Pancreas (tissue), 10 donors: ENCODE measurements around the gene TRIP10. TPM values are rescaled to one million over a fixed set of nuclear protein-coding genes. Genes with fewer than 3 reads are reported as not detected.

Experiments
- ATAC-seq, 4 donors: fragments of 200-7000 bp; cut with Tn5 transposase; one replicate each; pipeline versions ENCODE4 v1.8.0 to v1.9.1; 2020; ENCODE audit warnings: mild to moderate bottlenecking in 4 of 4, moderate library complexity in 4 of 4
- DNase-seq, 6 donors: peaks; one replicate each; pipeline ENCODE4 v3.0.0-alpha.2; 2020
- FAIRE-seq: peaks from 2 replicates; lab custom pipeline; 2012; peaks lifted over from hg19 to GRCh38; lab: Jason Lieb, UNC
- H3K27ac ChIP-seq, 4 donors: fragments of 200-600 bp; sonication (generic); 1 replicate in 3 of 4; 2 replicates in 1 of 4; pipeline versions ENCODE4 v1.5.0 to v1.8.0; 2020
- H3K27me3 ChIP-seq, 4 donors: fragments of 200-600 bp; one replicate each; pipeline ENCODE4 v1.8.0; 2021
- H3K36me3 ChIP-seq, 3 donors: fragments of 200-600 bp; sonication (generic) in 1 of 3; one replicate each; pipeline versions ENCODE4 v1.5.0 to v1.8.0; 2020 to 2021
- H3K4me1 ChIP-seq, 3 donors: fragments of 200-600 bp; one replicate each; pipeline ENCODE4 v1.8.0; 2021
- H3K4me3 ChIP-seq, 4 donors: fragments of 200-600 bp; sonication (generic) in 2 of 4; one replicate each; pipeline versions ENCODE4 v1.5.0 to v1.8.0; 2020 to 2021
- H3K9me3 ChIP-seq, 4 donors: fragments of 200-600 bp; one replicate each; pipeline ENCODE4 v1.8.0; 2021
- CTCF ChIP-seq, 4 donors: fragments of 200-600 bp; sonication (generic) in 3 of 4; IDR thresholded peaks; one replicate each; pipeline versions ENCODE4 v1.5.0 to v1.8.0; 2021; ENCODE audit warnings: antibody characterized with exemption in 4 of 4
- WGBS, 2 donors: extraction: QIAGEN DNeasy Blood & Tissue Kit; methylation state at CpG; one replicate each; pipeline ENCODE4 v1.1.7; 2013; 5-methylcytosine and 5-hydroxymethylcytosine counted together
- intact Hi-C, 3 donors: fragments of 100-400 bp; cut with DNase I; formaldehyde crosslinking; loops; one replicate each; pipeline versions ENCODE4 v1.11.1 to v1.14.2; 2022
- polyA plus RNA-seq, 2 donors: library from polyadenylated mRNA; stranded (reverse); fragments of 200-250 nt; gene quantifications; one replicate each; pipeline ENCODE4 v1.2.3, GENCODE V29; 2013
- total RNA-seq, 6 donors: library from RNA; stranded (reverse); fragmentation: NEBNext Ultra II Directional in 4 of 6; extraction: Animal tissue kit (Norgen Biotek cat#: 25700) in 4 of 6; gene quantifications; one replicate each; pipeline versions ENCODE4 v1.2.1 to v1.2.4, GENCODE V29; 2021 to 2023
- donor health status: healthy with polysubstance abuse.
- donor health status: DM: no; HTN: no; CAD: no; lungs with moderate emphysema.
- donor health status: DM: no; HTN: no; CAD: no.
- donor health status: control.
- donor health status: control.
- donor health status: Bipolar disorder and iron deficiency.
- donor health status: DM: yes; HTN: yes; CAD: no.
- donor health status: DM: no; HTN: no; CAD: no.
- donor health status: DM: no; HTN: no; CAD: no.
- donor health status: DM: yes; HTN: yes; CAD: no.

TRIP10 gene
- total and polyA plus RNA-seq, 8 donors, result 16.4 to 102 (median 24.8) TPM

- intact Hi-C loops, result loop anchor here in 1 of 3 donors (5.0 kb wide), 1 partner anchor 127 kb away; no protein-coding TSS in a partner anchor
- ATAC-seq, result no peak
- 76% methylated on average over 15 of the region's 15 CpGs for WGBS, 2 donors
- TF ChIP-seq CTCF (IDR thresholded peaks at IDR 0.05), result no peak
- no peaks in the 10 kb centered on the region for H3K9me3 ChIP-seq
- peaks cover 0 to 19% (median 0%) of the 10 kb centered on the region in 3 donors for H3K36me3 ChIP-seq
- no peak overlapping the region for H3K4me3 ChIP-seq
- peaks cover 12 to 18% (median 13%) of the 10 kb centered on the region in 3 donors for H3K4me1 ChIP-seq
- H3K27ac ChIP-seq, result peak overlapping the region in 2 of 4 donors; percentile 88 to 95
- peak in 1 of 6 donors; percentile 47 for DNase-seq
- no peak for FAIRE-seq
- no peaks in the 10 kb centered on the region for H3K27me3 ChIP-seq
Measured at GRCh38 chr19:6735181-6735911, 4.1 kb upstream of the TRIP10 start.

GRCh38 chr19:6736169-6736916 lies 3.1 kb upstream of the TRIP10 start:
- intact Hi-C loops, result loop anchor here in 1 of 3 donors (5.0 kb wide), 1 partner anchor 126 kb away; no protein-coding TSS in a partner anchor
- H3K27ac ChIP-seq, result peak overlapping the region; percentile 88 to 95 (median 93)
- no peaks in the 10 kb centered on the region for H3K27me3 ChIP-seq
- H3K4me3 ChIP-seq, result peak overlapping the region; percentile 79 to 96 (median 88)
- DNase-seq (peak; percentile 76 to 90 (median 79)), FAIRE-seq (no peak), ATAC-seq (peak; percentile 16 to 36 (median 27))
- 22% methylated on average over 25 of the region's 25 CpGs for WGBS, 2 donors
- peaks cover 0 to 19% (median 0%) of the 10 kb centered on the region in 3 donors for H3K36me3 ChIP-seq
- H3K4me1 ChIP-seq, result peaks cover 12 to 22% (median 13%) of the 10 kb centered on the region in 3 donors
- peak; percentile 14 to 48 (median 38) for TF ChIP-seq CTCF (IDR thresholded peaks at IDR 0.05)
- H3K9me3 ChIP-seq, result no peaks in the 10 kb centered on the region

- peak overlapping the region; percentile 88 to 95 (median 93) for H3K27ac ChIP-seq
Measured at GRCh38 chr19:6736917-6737283, 2.6 kb upstream of the TRIP10 start.

GRCh38 chr19:6737284-6737872 lies 2.1 kb upstream of the TRIP10 start, which contains the start of gene GPR108:
GPR108 (minus strand) TSS chr19:6737580; CDS start chr19:6737576, 4 bp downstream.
- 0 to 1% methylated on average over 40 to 55 of the region's 55 CpGs for WGBS, 2 donors
- FAIRE-seq, result peak; percentile 99
- intact Hi-C loops, result loop anchor here in 1 of 3 donors (5.0 kb wide), 1 partner anchor 125 kb away; no protein-coding TSS in a partner anchor

More at GRCh38 chr19:6736917-6737283, 2.6 kb upstream of the TRIP10 start:
- H3K36me3 ChIP-seq, result peaks cover 0 to 15% (median 0%) of the 10 kb centered on the region in 3 donors
- no peaks in the 10 kb centered on the region for H3K27me3 ChIP-seq
- ATAC-seq, result peak in 2 of 4 donors; percentile 0 to 1
- DNase-seq, result no peak
- peaks cover 12 to 27% (median 13%) of the 10 kb centered on the region in 3 donors for H3K4me1 ChIP-seq
- 0 to 1% methylated on average over 15 to 16 of the region's 16 CpGs for whole genome bisulfite sequencing, 2 donors
- no peaks in the 10 kb centered on the region for H3K9me3 ChIP-seq
- intact Hi-C loops, result loop anchor here in 1 of 3 donors (5.0 kb wide), 1 partner anchor 125 kb away; no protein-coding TSS in a partner anchor
- FAIRE-seq, result no peak
- no peak for TF ChIP-seq CTCF (IDR thresholded peaks at IDR 0.05)
- H3K4me3 ChIP-seq, result peak overlapping the region; percentile 79 to 96 (median 88)

More at GRCh38 chr19:6737284-6737872, 2.1 kb upstream of the TRIP10 start, which contains the start of gene GPR108:
- Histone ChIP-seq H3K36me3 (peaks cover 0 to 11% (median 0%) of the 10 kb centered on the region in 3 donors), H3K9me3 (no peaks in the 10 kb centered on the region), H3K4me1 (peaks cover 12 to 27% (median 13%) of the 10 kb centered on the region in 3 donors), H3K27me3 (no peaks in the 10 kb centered on the region), H3K27ac (peak within 1 kb of the TSS; percentile 91 to 95 (median 93)), H3K4me3 (peak within 1 kb of the TSS; percentile 79 to 96 (median 88))
- DNase-seq, result peak; percentile 98 to 100 (median 99)
- TF ChIP-seq CTCF (IDR thresholded peaks at IDR 0.05), result no peak
- peak; percentile 71 to 82 (median 77) for ATAC-seq
